ENCODE results near the gene PRRC1. TPM values are rescaled to one million over a fixed set of nuclear protein-coding genes. Genes with fewer than 3 reads are reported as not detected.

Gene PRRC1
- total RNA-seq, 1 experiment from 2014 or later: 53.2 TPM

DNA sequence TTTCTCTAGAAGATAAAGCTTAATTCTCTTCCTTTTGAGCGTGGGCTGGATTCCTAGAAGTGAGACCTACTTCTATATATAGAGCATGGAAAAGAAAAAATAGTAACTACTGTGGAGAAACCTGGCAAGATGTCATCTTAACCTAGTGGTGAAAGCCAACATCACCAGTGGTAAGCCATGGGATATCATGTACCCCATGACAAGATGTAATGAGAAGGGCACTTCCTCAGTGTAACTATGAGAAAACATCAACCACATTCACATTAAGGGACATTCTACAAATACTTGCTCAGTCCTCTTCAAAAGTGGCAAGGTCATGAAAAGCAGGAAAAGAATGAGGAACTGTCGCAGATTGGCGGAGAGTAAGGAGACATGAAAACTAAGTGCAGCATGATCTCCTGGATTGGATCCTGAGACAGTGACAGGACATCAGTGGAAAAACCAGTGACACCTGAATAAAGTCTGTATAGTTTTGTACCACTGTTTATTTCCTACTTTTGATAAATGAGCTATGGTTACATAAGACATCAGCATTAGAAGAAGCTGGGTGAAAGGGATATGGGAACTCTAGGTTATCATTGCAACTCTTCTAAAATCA, 65.4 kb downstream of the PRRC1 start:
- ATAC-seq (no peak), DNase-seq (ENCODE audit: low read depth, low spot score) (no peak)
- POLR2A ChIA-PET: no interaction called here
- Histone ChIP-seq H3K9me2 (ENCODE audit: insufficient read depth) (no peaks in the 10 kb centered on the region), H3K79me2 (ENCODE audit: insufficient read depth, low read length) (no peaks in the 10 kb centered on the region), H3K9ac (ENCODE audit: low read length) (no peak overlapping the region), H3K9me3 (ENCODE audit: control insufficient read depth in 1 of 2, insufficient read depth in 1 of 2, low read depth in 1 of 2, low read length in 2 of 2) (no peaks in the 10 kb centered on the region), H3K27ac (ENCODE audit: low read depth, low read length) (no peak overlapping the region), H3K36me3 (ENCODE audit: control insufficient read depth in 1 of 2, insufficient read depth in 2 of 2, low read length in 2 of 2) (no peaks in the 10 kb centered on the region), H3K4me2 (ENCODE audit: low read length) (no peak overlapping the region), H3K27me3 (ENCODE audit: insufficient read depth, low read length) (no peaks in the 10 kb centered on the region), H3K4me3 (replicated peaks in 1 of 2; ENCODE audit: low read depth in 1 of 2, low read length in 2 of 2) (no peak overlapping the region), H2AFZ (ENCODE audit: low read depth, low read length, poor library complexity, severe bottlenecking) (no peak overlapping the region), H3K4me1 (ENCODE audit: control insufficient read depth in 1 of 2, insufficient read depth in 2 of 2, low read length in 2 of 2) (no peaks in the 10 kb centered on the region), H4K20me1 (ENCODE audit: insufficient read depth) (no peaks in the 10 kb centered on the region)
- no TSS peak for BruUV-seq (replicated peaks)
- CTCF ChIA-PET: no interaction called here
- TF ChIP-seq EGR1 (IDR thresholded peaks at IDR 0.05; ENCODE audit: low read depth) (no peak), CEBPB (IDR thresholded peaks at IDR 0.05; ENCODE audit: low read depth) (no peak), TCF7L2 (IDR thresholded peaks at IDR 0.05; ENCODE audit: borderline replicate concordance, extremely low read depth, insufficient read depth, insufficient read length) (no peak), ZNF274 (IDR thresholded peaks at IDR 0.05; ENCODE audit: low read depth, low read length) (no peak), ELF1 (IDR thresholded peaks at IDR 0.05; ENCODE audit: borderline replicate concordance, low read depth) (no peak), EZH2 (IDR thresholded peaks at IDR 0.05) (no peak), EZH2phosphoT487 (IDR thresholded peaks at IDR 0.05; ENCODE audit: borderline replicate concordance) (no peak), FOSL1 (IDR thresholded peaks at IDR 0.05; ENCODE audit: low read depth) (no peak), JUND (IDR thresholded peaks at IDR 0.05) (no peak), SIN3A (IDR thresholded peaks at IDR 0.05; ENCODE audit: low read depth) (no peak)
- TF ChIP-seq, protein P1, sequence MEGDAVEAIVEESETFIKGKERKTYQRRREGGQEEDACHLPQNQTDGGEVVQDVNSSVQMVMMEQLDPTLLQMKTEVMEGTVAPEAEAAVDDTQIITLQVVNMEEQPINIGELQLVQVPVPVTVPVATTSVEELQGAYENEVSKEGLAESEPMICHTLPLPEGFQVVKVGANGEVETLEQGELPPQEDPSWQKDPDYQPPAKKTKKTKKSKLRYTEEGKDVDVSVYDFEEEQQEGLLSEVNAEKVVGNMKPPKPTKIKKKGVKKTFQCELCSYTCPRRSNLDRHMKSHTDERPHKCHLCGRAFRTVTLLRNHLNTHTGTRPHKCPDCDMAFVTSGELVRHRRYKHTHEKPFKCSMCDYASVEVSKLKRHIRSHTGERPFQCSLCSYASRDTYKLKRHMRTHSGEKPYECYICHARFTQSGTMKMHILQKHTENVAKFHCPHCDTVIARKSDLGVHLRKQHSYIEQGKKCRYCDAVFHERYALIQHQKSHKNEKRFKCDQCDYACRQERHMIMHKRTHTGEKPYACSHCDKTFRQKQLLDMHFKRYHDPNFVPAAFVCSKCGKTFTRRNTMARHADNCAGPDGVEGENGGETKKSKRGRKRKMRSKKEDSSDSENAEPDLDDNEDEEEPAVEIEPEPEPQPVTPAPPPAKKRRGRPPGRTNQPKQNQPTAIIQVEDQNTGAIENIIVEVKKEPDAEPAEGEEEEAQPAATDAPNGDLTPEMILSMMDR (IDR thresholded peaks at IDR 0.05 in 2 of 3, conservative IDR thresholded peaks at IDR 0.05 in 1 of 3; ENCODE audit: borderline replicate concordance in 1 of 3, insufficient read depth in 1 of 3, low read depth in 2 of 3, low read length in 2 of 3): no peak; a peak in 1 of 6 replicates
- TF ChIP-seq, protein P2, sequence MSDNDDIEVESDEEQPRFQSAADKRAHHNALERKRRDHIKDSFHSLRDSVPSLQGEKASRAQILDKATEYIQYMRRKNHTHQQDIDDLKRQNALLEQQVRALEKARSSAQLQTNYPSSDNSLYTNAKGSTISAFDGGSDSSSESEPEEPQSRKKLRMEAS (IDR thresholded peaks at IDR 0.05): no peak
- TF ChIP-seq, protein P3, sequence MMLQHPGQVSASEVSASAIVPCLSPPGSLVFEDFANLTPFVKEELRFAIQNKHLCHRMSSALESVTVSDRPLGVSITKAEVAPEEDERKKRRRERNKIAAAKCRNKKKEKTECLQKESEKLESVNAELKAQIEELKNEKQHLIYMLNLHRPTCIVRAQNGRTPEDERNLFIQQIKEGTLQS (IDR thresholded peaks at IDR 0.05): no peak
- RAD21 ChIA-PET (ENCODE audit: low non-redundant PET in 1 of 2, low total read pairs in 2 of 2, uncharacterized antibody in 2 of 2, unreplicated experiment in 2 of 2): no interaction called here
- intact Hi-C loops (cut with micrococcal nuclease): no loop called here

All from HCT116 (cell line).